HepG2 (cell line): ENCODE measurements around the gene CDH2. TPM values are rescaled to one million over a fixed set of nuclear protein-coding genes. Genes with fewer than 3 reads are reported as not detected.

Experiments used
- AGO1 ChIP-seq: fragments of 200-400 bp; formaldehyde crosslinking; IDR thresholded peaks from 2 replicates; pipeline ENCODE4 v1.6.1; 2017; ENCODE audit warnings: mild to moderate bottlenecking, low read depth, low read length, moderate library complexity; ENCODE audit not compliant: poor library complexity, severe bottlenecking
- ASH2L ChIP-seq: fragments of 300-600, 200-600 bp; sonication (generic); IDR thresholded peaks from 2 replicates; pipeline ENCODE4 v1.7.0; 2017; ENCODE audit warnings: low read depth, mild to moderate bottlenecking, moderate library complexity, mixed read lengths, low read length; ENCODE audit not compliant: insufficient read length
- CREB1 ChIP-seq, 2 experiments: fragments of 450-650 bp in 1 of 2; IDR thresholded peaks; 2 replicates each; pipeline ENCODE4 v1.6.1; 2016 to 2017; ENCODE audit warnings: control low read depth in 1 of 2, mild to moderate bottlenecking in 1 of 2, missing compliant biosample characterization in 1 of 2, missing genetic modification characterization in 1 of 2
- DMAP1 ChIP-seq: IDR thresholded peaks from 2 replicates; pipeline ENCODE4 v1.6.1; 2016
- FLYWCH1 ChIP-seq: sonication (generic); formaldehyde crosslinking; IDR thresholded peaks from 2 replicates; pipeline ENCODE4 v1.8.1; 2023; ENCODE audit warnings: mild to moderate bottlenecking, missing genetic modification reagents
- FOXP4 ChIP-seq: sonication (generic); formaldehyde crosslinking; IDR thresholded peaks from 2 replicates; pipeline ENCODE4 v1.4.0; 2020; ENCODE audit warnings: missing genetic modification reagents
- JUNB ChIP-seq: sonication (generic); formaldehyde crosslinking; IDR thresholded peaks from 2 replicates; pipeline ENCODE4 v1.8.0; 2022; ENCODE audit warnings: missing genetic modification reagents, mild to moderate bottlenecking, borderline replicate concordance
- JUND ChIP-seq: sonication (generic); formaldehyde crosslinking; IDR thresholded peaks from 2 replicates; pipeline ENCODE4 v1.8.0; 2022; ENCODE audit warnings: mild to moderate bottlenecking, missing genetic modification reagents
- KAT8 ChIP-seq: IDR thresholded peaks from 2 replicates; pipeline ENCODE4 v1.6.1; 2016; ENCODE audit warnings: missing genetic modification reagents, missing compliant biosample characterization
- KDM6A ChIP-seq: IDR thresholded peaks from 2 replicates; pipeline ENCODE4 v1.6.1; 2016; ENCODE audit warnings: low read depth
- KLF11 ChIP-seq: IDR thresholded peaks from 2 replicates; pipeline ENCODE4 v1.6.1; 2016; ENCODE audit warnings: missing compliant biosample characterization
- KLF16 ChIP-seq, 2 experiments: sonication (generic) in 1 of 2; formaldehyde crosslinking in 1 of 2; IDR thresholded peaks; 2 replicates each; pipeline versions ENCODE4 v1.6.1 to v1.8.0; 2016 to 2023; ENCODE audit warnings: missing genetic modification reagents in 2 of 2, missing compliant biosample characterization in 1 of 2
- NR2F1 ChIP-seq, 2 experiments: fragments of 450-650 bp in 1 of 2; formaldehyde crosslinking in 1 of 2; IDR thresholded peaks; 2 replicates each; pipeline versions ENCODE4 v1.5.0 to v1.6.1; 2016 to 2020; ENCODE audit warnings: mild to moderate bottlenecking in 1 of 2, missing compliant biosample characterization in 1 of 2, missing genetic modification reagents in 1 of 2, moderate library complexity in 1 of 2
- PREB ChIP-seq: sonication (generic); formaldehyde crosslinking; IDR thresholded peaks from 2 replicates; pipeline ENCODE4 v1.4.0; 2020; ENCODE audit warnings: missing genetic modification reagents
- RAD51 ChIP-seq: fragments of 450-650 bp; IDR thresholded peaks from 2 replicates; pipeline ENCODE4 v1.6.1; 2016; ENCODE audit warnings: borderline replicate concordance
- RFX3 ChIP-seq: IDR thresholded peaks from 2 replicates; pipeline ENCODE4 v1.6.1; 2016; ENCODE audit warnings: missing biosample characterization, missing genetic modification reagents
- ZEB1 ChIP-seq: IDR thresholded peaks from 2 replicates; pipeline ENCODE4 v1.6.1; 2012; ENCODE audit warnings: mild to moderate bottlenecking, low read depth, inconsistent platforms; ENCODE audit not compliant: insufficient replicate concordance
- ZNF224 ChIP-seq: sonication (generic); formaldehyde crosslinking; IDR thresholded peaks from 2 replicates; pipeline ENCODE4 v1.5.0; 2020; ENCODE audit warnings: mild to moderate bottlenecking, missing genetic modification reagents
- ZNF253 ChIP-seq: sonication (generic); formaldehyde crosslinking; IDR thresholded peaks from 2 replicates; pipeline ENCODE4 v1.8.0; 2022; ENCODE audit warnings: mild to moderate bottlenecking, missing genetic modification reagents, borderline replicate concordance
- ZNF282 ChIP-seq: fragments of 450-650 bp; IDR thresholded peaks from 2 replicates; pipeline ENCODE4 v1.6.1; 2018; ENCODE audit not compliant: partially characterized antibody
- ZNF362 ChIP-seq: sonication (generic); formaldehyde crosslinking; IDR thresholded peaks from 2 replicates; pipeline ENCODE4 v1.4.0; 2020; ENCODE audit warnings: missing genetic modification reagents, mild to moderate bottlenecking, borderline replicate concordance
- ZNF589 ChIP-seq: sonication (generic); formaldehyde crosslinking; conservative IDR thresholded peaks from 2 replicates; pipeline ENCODE4 v1.8.0; 2022; ENCODE audit warnings: mild to moderate bottlenecking, moderate library complexity, missing genetic modification reagents
- ZNF619 ChIP-seq: sonication (generic); formaldehyde crosslinking; IDR thresholded peaks from 2 replicates; pipeline ENCODE4 v1.4.0; 2020; ENCODE audit warnings: mild to moderate bottlenecking, missing genetic modification reagents
- ZNF773 ChIP-seq: sonication (generic); formaldehyde crosslinking; IDR thresholded peaks from 2 replicates; pipeline ENCODE4 v1.4.0; 2020; ENCODE audit warnings: missing genetic modification reagents, borderline replicate concordance
- polyA plus RNA-seq, 8 experiments: library from polyadenylated mRNA; depleted of rRNA in 3 of 8; stranded (reverse) in 7 of 8; unstranded in 1 of 8; fragments of >200 nt; fragmentation: Illumina TruSeq in 4 of 8; extraction: Trizol in 4 of 8; gene quantifications; 2 replicates each; pipeline versions ENCODE4 v1.2.1 to v1.2.3, GENCODE V29; 2011 to 2016; ENCODE audit warnings: low read depth in 4 of 8, missing spikeins in 1 of 8, mixed read lengths in 1 of 8; ENCODE audit not compliant: insufficient read depth in 1 of 8
- total RNA-seq, 5 experiments: library from RNA; depleted of rRNA; stranded (reverse); fragments of >200 nt; fragmentation: Illumina TruSeq; extraction: Trizol; gene quantifications; 2 replicates each; pipeline ENCODE4 v1.2.3, GENCODE V29; 2016; ENCODE audit warnings: low read depth in 1 of 5
- TF ChIP-seq, protein P1 (sequence below): IDR thresholded peaks from 2 replicates; pipeline ENCODE4 v1.6.1; 2016; ENCODE audit warnings: low read depth, control low read depth

CDH2 gene
- total and polyA plus RNA-seq, 2 of the 13 experiments (the other 11 are each of a cell fraction or from before 2014, with no cell fraction given): 18.6 to 36.1 TPM

DNA sequence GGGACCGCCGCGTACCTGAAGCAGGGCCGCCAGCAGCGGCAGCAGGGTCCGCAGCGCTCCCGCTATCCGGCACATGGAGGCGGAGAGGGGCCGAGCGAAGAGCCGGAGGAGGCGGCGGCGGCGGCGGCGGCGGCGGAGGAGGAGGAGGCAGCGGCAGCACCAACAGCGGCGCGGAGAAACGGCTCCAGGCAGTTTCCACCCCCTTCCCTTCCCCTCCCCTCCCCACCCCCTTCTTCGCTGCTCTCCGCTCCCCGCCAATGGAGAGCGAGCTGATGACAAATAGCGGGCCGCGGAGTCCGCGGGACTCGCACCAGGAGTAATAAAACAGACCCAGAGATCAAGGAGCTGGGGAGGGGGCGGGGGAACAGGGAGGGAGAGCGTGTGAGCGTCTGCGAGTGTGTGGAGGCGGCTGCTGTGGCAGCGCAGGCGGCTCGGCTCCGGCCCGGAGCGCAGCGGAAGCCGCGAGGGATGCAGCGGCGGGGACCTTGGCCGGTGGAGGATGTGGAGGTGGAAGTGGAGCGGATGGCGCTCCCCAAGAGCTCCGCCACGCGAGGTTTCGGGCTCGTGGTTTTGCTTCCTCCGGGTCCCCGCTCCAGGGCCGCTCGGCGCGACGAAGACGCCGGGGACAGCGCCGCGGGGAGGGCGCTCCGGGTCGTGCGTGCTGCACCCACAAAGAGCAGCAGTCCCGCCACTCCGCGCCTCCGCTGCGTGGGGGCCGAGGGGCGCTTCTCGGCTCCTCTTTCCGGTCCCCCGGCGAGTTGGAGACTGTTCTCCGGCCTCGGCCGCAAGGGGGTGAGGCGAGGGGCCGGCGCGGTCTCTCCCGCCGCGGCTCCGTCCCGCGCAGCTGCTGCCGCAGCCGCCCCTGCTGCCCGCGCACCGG is at the start of gene CDH2 (continued):
- no peak for TF ChIP-seq CREB1 (IDR thresholded peaks at IDR 0.05)
- TF ChIP-seq CREB1 (CRISPR knock-in tag; IDR thresholded peaks at IDR 0.05): no peak
- no peak for TF ChIP-seq JUND
- TF ChIP-seq ZNF773: no peak
- TF ChIP-seq RAD51: no peak
- no peak for TF ChIP-seq NR2F1 (CRISPR knock-in tag; IDR thresholded peaks at IDR 0.05)
- TF ChIP-seq ZNF282: no peak
- no peak for TF ChIP-seq KAT8 (CRISPR knock-in tag)
- TF ChIP-seq KDM6A (CRISPR knock-in tag): no peak
- TF ChIP-seq ZNF619 (CRISPR knock-in tag): no peak
- no peak for TF ChIP-seq ZEB1
- no peak for TF ChIP-seq ZNF362 (CRISPR knock-in tag)
- no peak for TF ChIP-seq AGO1
- no peak for TF ChIP-seq KLF11
- TF ChIP-seq DMAP1 (CRISPR knock-in tag): no peak; the same call in 1 of the 2 replicates
- TF ChIP-seq, protein P1, sequence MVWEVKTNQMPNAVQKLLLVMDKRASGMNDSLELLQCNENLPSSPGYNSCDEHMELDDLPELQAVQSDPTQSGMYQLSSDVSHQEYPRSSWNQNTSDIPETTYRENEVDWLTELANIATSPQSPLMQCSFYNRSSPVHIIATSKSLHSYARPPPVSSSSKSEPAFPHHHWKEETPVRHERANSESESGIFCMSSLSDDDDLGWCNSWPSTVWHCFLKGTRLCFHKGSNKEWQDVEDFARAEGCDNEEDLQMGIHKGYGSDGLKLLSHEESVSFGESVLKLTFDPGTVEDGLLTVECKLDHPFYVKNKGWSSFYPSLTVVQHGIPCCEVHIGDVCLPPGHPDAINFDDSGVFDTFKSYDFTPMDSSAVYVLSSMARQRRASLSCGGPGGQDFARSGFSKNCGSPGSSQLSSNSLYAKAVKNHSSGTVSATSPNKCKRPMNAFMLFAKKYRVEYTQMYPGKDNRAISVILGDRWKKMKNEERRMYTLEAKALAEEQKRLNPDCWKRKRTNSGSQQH (CRISPR knock-in tag): no peak
- no peak for TF ChIP-seq FLYWCH1
- TF ChIP-seq PREB (CRISPR knock-in tag): no peak
- TF ChIP-seq JUNB: no peak
- TF ChIP-seq FOXP4 (CRISPR knock-in tag): no peak
- peak; percentile 42 for TF ChIP-seq ASH2L
- no peak for TF ChIP-seq ZNF224 (CRISPR knock-in tag)
- no peak for TF ChIP-seq ZNF589 (CRISPR knock-in tag)
- TF ChIP-seq KLF16 (CRISPR knock-in tag; IDR thresholded peaks at IDR 0.05): no peak; a peak in 1 of 4 replicates
- no peak for TF ChIP-seq ZNF253 (CRISPR knock-in tag)
- no peak for TF ChIP-seq RFX3 (CRISPR knock-in tag)
